ENCODE data around the gene ADGRA3.
"Not testable (repeated sequence)": the region's sequence is repeated elsewhere in the genome, so short reads cannot be mapped to it uniquely, and the experiment has no call there.

Gene ADGRA3

DNA sequence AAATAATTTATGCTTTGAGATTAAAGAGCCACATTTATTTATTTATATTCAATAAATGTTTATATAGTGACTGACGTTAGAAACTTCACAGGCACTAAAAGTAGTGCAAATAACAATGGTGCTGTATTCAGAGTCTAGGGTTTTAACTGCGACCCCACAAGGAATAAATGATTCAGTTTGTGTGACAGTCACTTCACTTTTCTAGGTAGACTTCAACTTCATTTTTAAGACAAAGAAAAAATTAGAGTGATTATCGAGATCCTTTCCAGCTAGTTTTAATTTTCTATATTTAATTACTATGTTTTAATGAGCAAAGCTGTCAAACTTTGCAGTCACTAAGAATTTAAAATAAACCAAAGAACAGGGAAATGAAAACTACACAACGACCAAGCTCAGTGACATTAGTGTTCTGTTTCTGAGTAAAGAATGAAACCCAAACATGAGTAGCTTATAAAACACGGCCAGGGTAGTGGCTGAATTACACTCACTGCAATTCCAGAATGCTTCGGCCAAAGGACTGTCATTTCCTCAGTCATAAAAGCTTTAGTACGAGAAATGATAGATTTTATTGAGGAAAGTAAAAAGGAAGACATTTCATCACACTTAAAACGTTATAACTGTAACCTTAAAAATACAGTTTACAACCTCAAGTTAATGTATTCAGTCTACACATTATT lies 38.6 kb downstream of the ADGRA3 start:
- DNase-seq (ENCODE audit: low read depth): no peak
- TF ChIP-seq, protein P1, sequence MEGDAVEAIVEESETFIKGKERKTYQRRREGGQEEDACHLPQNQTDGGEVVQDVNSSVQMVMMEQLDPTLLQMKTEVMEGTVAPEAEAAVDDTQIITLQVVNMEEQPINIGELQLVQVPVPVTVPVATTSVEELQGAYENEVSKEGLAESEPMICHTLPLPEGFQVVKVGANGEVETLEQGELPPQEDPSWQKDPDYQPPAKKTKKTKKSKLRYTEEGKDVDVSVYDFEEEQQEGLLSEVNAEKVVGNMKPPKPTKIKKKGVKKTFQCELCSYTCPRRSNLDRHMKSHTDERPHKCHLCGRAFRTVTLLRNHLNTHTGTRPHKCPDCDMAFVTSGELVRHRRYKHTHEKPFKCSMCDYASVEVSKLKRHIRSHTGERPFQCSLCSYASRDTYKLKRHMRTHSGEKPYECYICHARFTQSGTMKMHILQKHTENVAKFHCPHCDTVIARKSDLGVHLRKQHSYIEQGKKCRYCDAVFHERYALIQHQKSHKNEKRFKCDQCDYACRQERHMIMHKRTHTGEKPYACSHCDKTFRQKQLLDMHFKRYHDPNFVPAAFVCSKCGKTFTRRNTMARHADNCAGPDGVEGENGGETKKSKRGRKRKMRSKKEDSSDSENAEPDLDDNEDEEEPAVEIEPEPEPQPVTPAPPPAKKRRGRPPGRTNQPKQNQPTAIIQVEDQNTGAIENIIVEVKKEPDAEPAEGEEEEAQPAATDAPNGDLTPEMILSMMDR (conservative IDR thresholded peaks at IDR 0.05; ENCODE audit: control insufficient read depth, insufficient read depth, low read depth, low read length): no peak
- H3K4me3 ChIP-seq (ENCODE audit: control insufficient read depth, low read depth, low read length): no peak overlapping the region

DNA sequence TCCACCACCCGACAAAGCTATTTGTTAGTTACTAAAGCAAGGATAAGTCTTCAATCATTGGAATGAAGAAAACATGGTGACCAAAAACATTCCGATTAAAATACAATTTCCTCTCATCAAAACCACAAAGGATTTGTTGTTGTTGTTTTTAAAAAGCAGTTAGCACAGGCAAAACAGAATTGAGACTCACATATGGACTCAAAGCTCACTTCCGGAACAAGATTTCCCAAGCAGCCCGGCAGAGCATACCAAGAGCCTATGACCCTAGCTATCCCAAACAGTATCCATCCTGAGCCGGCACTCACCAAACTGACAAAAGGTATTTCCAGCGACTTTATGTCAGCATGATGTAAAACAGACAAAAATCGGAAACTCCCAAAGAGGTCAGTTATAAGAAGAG lies 39.9 kb downstream of the ADGRA3 start:
- H3K4me3 ChIP-seq (ENCODE audit: control insufficient read depth, low read depth, low read length): no peak overlapping the region
- no peak for DNase-seq (ENCODE audit: low read depth)
- TF ChIP-seq, protein P1 (conservative IDR thresholded peaks at IDR 0.05; ENCODE audit: control insufficient read depth, insufficient read depth, low read depth, low read length): no peak

DNA sequence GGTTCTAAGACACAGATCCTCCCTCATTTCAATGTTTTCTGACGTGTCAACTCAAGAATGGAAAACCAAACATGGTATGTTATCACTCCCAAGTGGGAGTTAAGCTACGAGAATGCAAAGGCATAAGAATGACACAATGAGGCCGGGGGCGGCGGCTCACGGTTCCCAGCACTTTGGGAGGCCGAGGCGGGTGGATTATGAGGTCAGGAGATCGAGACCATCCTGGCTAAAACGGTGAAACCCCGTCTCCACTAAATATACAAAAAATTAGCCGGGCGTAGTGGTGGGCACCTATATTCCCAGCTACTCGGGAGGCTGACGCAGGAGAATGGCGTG lies 40.6 kb downstream of the ADGRA3 start:
- DNase-seq (ENCODE audit: low read depth); H3K4me3 ChIP-seq (ENCODE audit: control insufficient read depth, low read depth, low read length): not testable (repeated sequence)

DNA sequence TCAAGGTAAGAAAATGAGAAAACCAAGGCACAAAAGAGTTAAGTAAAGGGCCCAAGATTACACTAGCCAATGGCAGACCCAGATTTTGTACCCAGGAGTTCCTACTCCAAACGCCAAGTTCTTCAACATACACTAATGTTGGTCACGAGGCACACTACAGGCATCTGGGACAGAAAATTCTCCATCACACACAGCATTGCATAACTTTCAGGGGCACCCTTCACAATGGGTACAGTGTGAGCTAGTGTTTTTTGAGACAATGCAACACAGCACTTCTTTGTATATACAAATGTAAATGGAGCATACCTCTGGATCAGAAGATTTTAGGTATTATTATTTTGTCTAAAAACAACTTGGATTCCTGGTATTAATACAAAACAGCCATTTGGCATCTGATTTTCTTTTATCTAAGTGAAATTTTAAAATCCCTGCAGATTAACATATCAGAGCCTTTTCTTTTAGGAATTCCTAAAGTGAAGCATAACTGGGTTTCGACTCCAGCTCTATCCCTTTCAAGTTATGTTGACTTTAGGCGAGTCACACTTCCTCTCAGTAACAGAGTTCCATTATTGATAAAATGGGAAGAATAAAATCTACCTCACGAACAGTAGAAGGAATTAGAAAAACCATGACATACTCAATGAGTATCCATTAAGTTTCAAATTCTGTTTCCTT lies 41.1 kb downstream of the ADGRA3 start:
- peak; percentile 45 for DNase-seq (ENCODE audit: low read depth)
- H3K4me3 ChIP-seq (ENCODE audit: control insufficient read depth, low read depth, low read length): no peak overlapping the region
- TF ChIP-seq, protein P1 (conservative IDR thresholded peaks at IDR 0.05; ENCODE audit: control insufficient read depth, insufficient read depth, low read depth, low read length): no peak

DNA sequence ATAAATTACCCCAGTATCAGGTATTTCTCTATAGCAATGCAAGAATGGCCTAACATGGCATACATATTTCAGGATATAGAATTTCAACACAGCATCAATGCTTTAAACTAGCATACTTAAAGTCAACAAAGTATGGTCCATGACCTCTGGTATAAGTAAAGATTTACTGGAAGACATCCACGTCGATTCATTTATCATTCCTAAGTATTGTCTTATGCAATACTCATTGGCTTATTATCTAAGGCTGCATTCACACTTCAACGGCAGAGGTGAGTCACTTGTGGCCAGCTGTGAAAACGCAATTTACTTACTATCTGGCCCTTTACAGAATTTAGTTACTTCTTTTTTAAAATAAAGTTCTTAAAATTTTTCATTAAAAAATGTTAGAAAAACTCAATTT lies 42.6 kb downstream of the ADGRA3 start:
- peak; percentile 88 for DNase-seq (ENCODE audit: low read depth)
- TF ChIP-seq, protein P1 (conservative IDR thresholded peaks at IDR 0.05; ENCODE audit: control insufficient read depth, insufficient read depth, low read depth, low read length): no peak
- no peak overlapping the region for H3K4me3 ChIP-seq (ENCODE audit: control insufficient read depth, low read depth, low read length)

DNA sequence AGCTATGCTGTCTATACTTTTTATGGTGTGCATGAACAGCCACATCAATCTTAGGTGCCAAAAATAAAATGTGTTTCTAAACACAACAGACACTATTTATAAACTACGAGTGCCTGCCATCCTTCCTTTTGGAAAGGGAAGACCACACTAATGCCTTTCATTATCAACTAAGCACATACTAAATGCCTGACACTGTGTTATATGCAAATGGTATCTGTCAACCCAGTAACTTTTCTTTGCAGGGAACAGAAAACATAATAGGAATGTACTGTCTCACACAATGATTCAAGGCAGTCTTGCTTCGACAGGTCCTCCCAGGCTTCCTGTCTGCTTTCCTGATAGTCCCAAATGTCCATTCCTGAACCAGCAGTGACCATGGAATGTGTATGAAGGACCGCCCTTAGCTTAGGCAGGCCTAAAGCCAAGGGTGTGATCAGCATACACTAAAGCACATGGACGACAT lies 43.8 kb downstream of the ADGRA3 start:
- DNase-seq (ENCODE audit: low read depth): no peak
- TF ChIP-seq, protein P1 (conservative IDR thresholded peaks at IDR 0.05; ENCODE audit: control insufficient read depth, insufficient read depth, low read depth, low read length): no peak
- no peak overlapping the region for H3K4me3 ChIP-seq (ENCODE audit: control insufficient read depth, low read depth, low read length)

DNA sequence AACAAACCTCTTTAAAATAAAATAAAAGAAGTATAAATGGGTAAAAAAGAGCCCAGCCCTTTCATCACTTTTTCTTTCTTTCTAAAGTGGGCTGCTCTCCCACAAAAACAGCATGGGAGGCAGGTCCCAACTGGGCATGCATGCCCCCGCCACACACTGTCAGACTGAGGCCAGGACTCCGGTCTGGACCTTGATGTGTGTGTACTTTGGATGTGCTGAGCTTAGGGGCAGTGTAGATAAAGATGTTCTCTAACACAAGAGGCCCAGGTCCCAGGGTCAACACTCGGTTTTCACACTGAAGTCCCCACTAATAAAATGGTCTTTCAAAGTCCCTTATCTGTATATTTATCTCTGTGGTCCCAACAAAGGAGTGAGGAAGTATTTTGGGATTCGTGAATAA lies 44.4 kb downstream of the ADGRA3 start:
- no peak overlapping the region for H3K4me3 ChIP-seq (ENCODE audit: control insufficient read depth, low read depth, low read length)
- DNase-seq (ENCODE audit: low read depth): no peak
- TF ChIP-seq, protein P1 (conservative IDR thresholded peaks at IDR 0.05; ENCODE audit: control insufficient read depth, insufficient read depth, low read depth, low read length): no peak
